Activated naive CD4-positive, alpha-beta T cell treated with anti-CD3 and anti-CD28 coated beads, Interleukin-2, amount 50 U/mL, for 24 hours (primary cell): ENCODE data around the gene NPAT.
A peak's percentile ranks its signal among the peaks of the same experiment; 100 is the strongest.
"Not testable (repeated sequence)": the region's sequence is repeated elsewhere in the genome, so short reads cannot be mapped to it uniquely, and the experiment has no call there.

Experiments used
- H3K27ac Mint-ChIP-seq: one replicate; pipeline ENCODE4 v1.8.0; 2021; ENCODE audit warnings: mild to moderate bottlenecking, mixed read lengths
- H3K27me3 Mint-ChIP-seq: one replicate; pipeline ENCODE4 v1.8.0; 2021; ENCODE audit warnings: mixed read lengths
- H3K36me3 Mint-ChIP-seq: one replicate; pipeline ENCODE4 v1.8.0; 2021; ENCODE audit warnings: mixed read lengths
- H3K4me1 Mint-ChIP-seq: one replicate; pipeline ENCODE4 v1.8.0; 2021; ENCODE audit warnings: mixed read lengths
- H3K4me3 Mint-ChIP-seq: one replicate; pipeline ENCODE4 v1.8.0; 2021; ENCODE audit warnings: mild to moderate bottlenecking, mixed read lengths
- H3K9me3 Mint-ChIP-seq: one replicate; pipeline ENCODE4 v1.8.0; 2021; ENCODE audit warnings: mixed read lengths

Gene NPAT

GRCh38 chr11:108204376-108204775 lies 18.1 kb downstream of the NPAT start:
- no peaks in the 10 kb centered on the region for H3K9me3 Mint-ChIP-seq
- no peak overlapping the region for H3K27ac Mint-ChIP-seq
- H3K36me3 Mint-ChIP-seq: peaks cover 40% of the 10 kb centered on the region
- peaks cover 68% of the 10 kb centered on the region for H3K4me1 Mint-ChIP-seq
- H3K27me3 Mint-ChIP-seq: no peaks in the 10 kb centered on the region
- H3K4me3 Mint-ChIP-seq: no peak overlapping the region

GRCh38 chr11:108203075-108203474 lies 19.4 kb downstream of the NPAT start:
- Mint-ChIP-seq H3K4me1 (peaks cover 72% of the 10 kb centered on the region), H3K9me3 (no peaks in the 10 kb centered on the region), H3K27ac (peak overlapping the region; percentile 68), H3K27me3 (no peaks in the 10 kb centered on the region), H3K36me3 (peaks cover 40% of the 10 kb centered on the region), H3K4me3 (no peak overlapping the region)

- peak overlapping the region; percentile 64 for H3K4me3 Mint-ChIP-seq
- H3K4me1 Mint-ChIP-seq: peaks cover 92% of the 10 kb centered on the region
- H3K36me3 Mint-ChIP-seq: peaks cover 28% of the 10 kb centered on the region
- H3K27me3 Mint-ChIP-seq: no peaks in the 10 kb centered on the region
- H3K9me3 Mint-ChIP-seq: no peaks in the 10 kb centered on the region
- peak overlapping the region; percentile 97 for H3K27ac Mint-ChIP-seq
Measured at GRCh38 chr11:108199446-108200321, 22.8 kb downstream of the NPAT start.

- no peaks in the 10 kb centered on the region for H3K9me3 Mint-ChIP-seq
- H3K27ac Mint-ChIP-seq: peak overlapping the region; percentile 75
- peaks cover 23% of the 10 kb centered on the region for H3K36me3 Mint-ChIP-seq
- peaks cover 91% of the 10 kb centered on the region for H3K4me1 Mint-ChIP-seq
- no peaks in the 10 kb centered on the region for H3K27me3 Mint-ChIP-seq
- H3K4me3 Mint-ChIP-seq: no peak overlapping the region
Measured at GRCh38 chr11:108198833-108199232, 23.6 kb downstream of the NPAT start.

- Mint-ChIP-seq H3K27ac (peak overlapping the region; percentile 76), H3K4me1 (peaks cover 77% of the 10 kb centered on the region), H3K36me3 (peaks cover 16% of the 10 kb centered on the region), H3K9me3 (no peaks in the 10 kb centered on the region), H3K4me3 (peak overlapping the region; percentile 23), H3K27me3 (no peaks in the 10 kb centered on the region)
Measured at GRCh38 chr11:108197351-108197750, 25.1 kb downstream of the NPAT start.

GRCh38 chr11:108196901-108197300 lies 25.5 kb downstream of the NPAT start:
- peak overlapping the region; percentile 76 for H3K27ac Mint-ChIP-seq
- no peaks in the 10 kb centered on the region for H3K27me3 Mint-ChIP-seq
- H3K4me3 Mint-ChIP-seq: peak overlapping the region; percentile 23
- peaks cover 16% of the 10 kb centered on the region for H3K36me3 Mint-ChIP-seq
- H3K4me1 Mint-ChIP-seq: peaks cover 72% of the 10 kb centered on the region
- H3K9me3 Mint-ChIP-seq: no peaks in the 10 kb centered on the region

GRCh38 chr11:108193725-108194124 lies 28.7 kb downstream of the NPAT start:
- Mint-ChIP-seq H3K4me3 (no peak overlapping the region), H3K9me3 (no peaks in the 10 kb centered on the region), H3K27ac (peak overlapping the region; percentile 81), H3K36me3 (peaks cover 12% of the 10 kb centered on the region), H3K4me1 (peaks cover 47% of the 10 kb centered on the region), H3K27me3 (no peaks in the 10 kb centered on the region)

- Mint-ChIP-seq H3K4me3 (no peak overlapping the region), H3K4me1 (peaks cover 17% of the 10 kb centered on the region), H3K27ac (no peak overlapping the region), H3K9me3 (no peaks in the 10 kb centered on the region), H3K27me3 (no peaks in the 10 kb centered on the region), H3K36me3 (peaks cover 36% of the 10 kb centered on the region)
Measured at GRCh38 chr11:108177570-108177969, 44.9 kb downstream of the NPAT start.

GRCh38 chr11:108170184-108170583 lies 52.3 kb downstream of the NPAT start:
- Mint-ChIP-seq H3K36me3 (peaks cover 37% of the 10 kb centered on the region), H3K4me1 (peaks cover 58% of the 10 kb centered on the region), H3K4me3 (peak overlapping the region; percentile 30), H3K27ac (peak overlapping the region; percentile 99), H3K27me3 (no peaks in the 10 kb centered on the region), H3K9me3 (no peaks in the 10 kb centered on the region)

GRCh38 chr11:108167624-108168023 lies 54.8 kb downstream of the NPAT start:
- peaks cover 53% of the 10 kb centered on the region for H3K4me1 Mint-ChIP-seq
- H3K36me3 Mint-ChIP-seq: peaks cover 29% of the 10 kb centered on the region
- no peaks in the 10 kb centered on the region for H3K27me3 Mint-ChIP-seq
- no peak overlapping the region for H3K4me3 Mint-ChIP-seq
- peak overlapping the region; percentile 90 for H3K27ac Mint-ChIP-seq
- H3K9me3 Mint-ChIP-seq: no peaks in the 10 kb centered on the region

- H3K27ac Mint-ChIP-seq, H3K4me3 Mint-ChIP-seq, H3K27me3 Mint-ChIP-seq, H3K9me3 Mint-ChIP-seq: not testable (repeated sequence)
- H3K36me3 Mint-ChIP-seq: peaks cover 20% of the 10 kb centered on the region
- H3K4me1 Mint-ChIP-seq: peaks cover 30% of the 10 kb centered on the region
Measured at GRCh38 chr11:108162878-108163277, 59.6 kb downstream of the NPAT start.

- Mint-ChIP-seq H3K27me3 (no peaks in the 10 kb centered on the region), H3K27ac (peak overlapping the region; percentile 80), H3K36me3 (peaks cover 18% of the 10 kb centered on the region), H3K4me3 (no peak overlapping the region), H3K4me1 (peaks cover 22% of the 10 kb centered on the region), H3K9me3 (no peaks in the 10 kb centered on the region)
Measured at GRCh38 chr11:108160970-108161566, 61.4 kb downstream of the NPAT start.

GRCh38 chr11:108154591-108154990 lies 67.8 kb downstream of the NPAT start:
- H3K4me3 Mint-ChIP-seq: no peak overlapping the region
- peaks cover 13% of the 10 kb centered on the region for H3K4me1 Mint-ChIP-seq
- H3K27ac Mint-ChIP-seq: no peak overlapping the region
- no peaks in the 10 kb centered on the region for H3K9me3 Mint-ChIP-seq
- H3K36me3 Mint-ChIP-seq: peaks cover 16% of the 10 kb centered on the region
- no peaks in the 10 kb centered on the region for H3K27me3 Mint-ChIP-seq

- Mint-ChIP-seq H3K27me3 (no peaks in the 10 kb centered on the region), H3K36me3 (peaks cover 30% of the 10 kb centered on the region), H3K4me1 (peaks cover 18% of the 10 kb centered on the region), H3K4me3 (no peak overlapping the region), H3K9me3 (no peaks in the 10 kb centered on the region), H3K27ac (no peak overlapping the region)
Measured at GRCh38 chr11:108148556-108148955, 73.9 kb downstream of the NPAT start.

- Mint-ChIP-seq H3K9me3 (no peaks in the 10 kb centered on the region), H3K4me1 (peaks cover 18% of the 10 kb centered on the region), H3K4me3 (no peak overlapping the region), H3K27me3 (no peaks in the 10 kb centered on the region), H3K36me3 (peaks cover 30% of the 10 kb centered on the region), H3K27ac (peak overlapping the region; percentile 36)
Measured at GRCh38 chr11:108147150-108147549, 75.3 kb downstream of the NPAT start.

GRCh38 chr11:108144615-108145014 lies 77.8 kb downstream of the NPAT start:
- Mint-ChIP-seq H3K4me3 (no peak overlapping the region), H3K9me3 (no peaks in the 10 kb centered on the region), H3K27ac (peak overlapping the region; percentile 93), H3K4me1 (peaks cover 21% of the 10 kb centered on the region), H3K36me3 (peaks cover 40% of the 10 kb centered on the region), H3K27me3 (no peaks in the 10 kb centered on the region)
